Mesenchymal stem cell (in vitro differentiated cells and primary cell): ENCODE measurements around the gene CAPG. TPM values are rescaled to one million over a fixed set of nuclear protein-coding genes. Genes with fewer than 3 reads are reported as not detected.

Source experiments
- DNase-seq: peaks from one replicate; pipeline ENCODE4 v3.0.0-alpha.2; 2013
- H2AFZ ChIP-seq: one replicate; pipeline ENCODE4 v1.6.1; 2013; ENCODE audit warnings: low read depth, mild to moderate bottlenecking, control low read depth, inconsistent platforms, low read length, moderate library complexity
- H2AK5ac ChIP-seq: 2 replicates; pipeline ENCODE4 v1.6.1; 2013; ENCODE audit warnings: low read length, moderate library complexity, mild to moderate bottlenecking, inconsistent platforms; ENCODE audit not compliant: severe bottlenecking
- H2BK120ac ChIP-seq: one replicate; pipeline ENCODE4 v1.6.1; 2013; ENCODE audit warnings: low read depth, mild to moderate bottlenecking, inconsistent platforms, low read length, moderate library complexity
- H2BK12ac ChIP-seq, 2 experiments: one replicate each; pipeline ENCODE4 v1.6.1; 2013; ENCODE audit warnings: inconsistent platforms in 2 of 2, low read length in 2 of 2, mild to moderate bottlenecking in 2 of 2, moderate library complexity in 2 of 2, control low read depth in 1 of 2
- H2BK15ac ChIP-seq: one replicate; pipeline ENCODE4 v1.6.1; 2013; ENCODE audit warnings: mild to moderate bottlenecking, low read depth, inconsistent platforms; ENCODE audit not compliant: poor library complexity, severe bottlenecking
- H2BK5ac ChIP-seq: 2 replicates; pipeline ENCODE4 v1.6.1; 2013; ENCODE audit warnings: low read depth, mild to moderate bottlenecking, low read length, control low read depth, inconsistent platforms; ENCODE audit not compliant: poor library complexity, severe bottlenecking
- H3K14ac ChIP-seq, 2 experiments: one replicate each; pipeline ENCODE4 v1.6.1; 2013; ENCODE audit warnings: inconsistent platforms in 2 of 2, low read length in 2 of 2, control low read depth in 1 of 2, mild to moderate bottlenecking in 1 of 2, moderate library complexity in 1 of 2
- H3K18ac ChIP-seq, 2 experiments: one replicate each; pipeline ENCODE4 v1.6.1; 2013; ENCODE audit warnings: inconsistent platforms in 2 of 2, low read length in 2 of 2, control low read depth in 1 of 2, low read depth in 1 of 2, mild to moderate bottlenecking in 1 of 2
- H3K23ac ChIP-seq, 2 experiments: one replicate each; pipeline ENCODE4 v1.6.1; 2013; ENCODE audit warnings: inconsistent platforms in 2 of 2, low read length in 2 of 2, mild to moderate bottlenecking in 2 of 2, moderate library complexity in 2 of 2, control low read depth in 1 of 2
- H3K27ac ChIP-seq: 2 replicates; pipeline ENCODE4 v1.5.1; 2013; ENCODE audit warnings: mild to moderate bottlenecking, moderate library complexity, low read length, control low read depth, inconsistent platforms; ENCODE audit not compliant: poor library complexity, severe bottlenecking
- H3K27me3 ChIP-seq, 2 experiments: 2 replicates each; pipeline versions ENCODE4 v1.6.1 to v1.7.0; 2013; ENCODE audit warnings: low read length in 2 of 2, mild to moderate bottlenecking in 2 of 2, moderate library complexity in 2 of 2, control low read depth in 1 of 2, inconsistent platforms in 1 of 2; ENCODE audit not compliant: control insufficient read depth in 1 of 2, insufficient read depth in 1 of 2
- H3K36me3 ChIP-seq, 2 experiments: 2 replicates each; pipeline versions ENCODE4 v1.6.1 to v1.7.0; 2013; ENCODE audit warnings: low read length in 2 of 2, control low read depth in 1 of 2, inconsistent platforms in 1 of 2, low read depth in 1 of 2, mild to moderate bottlenecking in 1 of 2; ENCODE audit not compliant: insufficient read depth in 2 of 2, control insufficient read depth in 1 of 2
- H3K4ac ChIP-seq, 2 experiments: one replicate each; pipeline ENCODE4 v1.6.1; 2013; ENCODE audit warnings: inconsistent platforms in 2 of 2, low read length in 2 of 2, mild to moderate bottlenecking in 2 of 2, moderate library complexity in 2 of 2, control low read depth in 1 of 2, low read depth in 1 of 2
- H3K4me1 ChIP-seq: 2 replicates; pipeline ENCODE4 v1.6.1; 2013; ENCODE audit warnings: low read depth, low read length, control low read depth; ENCODE audit not compliant: control insufficient read depth, insufficient read depth
- H3K4me2 ChIP-seq: 2 replicates; pipeline ENCODE4 v1.6.1; 2013; ENCODE audit warnings: low read length, mild to moderate bottlenecking, inconsistent platforms; ENCODE audit not compliant: poor library complexity, severe bottlenecking
- H3K4me3 ChIP-seq, 2 experiments: 2 replicates each; pipeline versions ENCODE4 v1.5.1 to v1.7.0; 2013; ENCODE audit warnings: low read length in 2 of 2, mild to moderate bottlenecking in 2 of 2, control low read depth in 1 of 2, low read depth in 1 of 2; ENCODE audit not compliant: insufficient read depth in 1 of 2
- H3K79me1 ChIP-seq: replicated peaks from 2 replicates; pipeline ENCODE4 v1.6.1; 2013; ENCODE audit warnings: mild to moderate bottlenecking, control low read depth, low read length, inconsistent platforms; ENCODE audit not compliant: poor library complexity, severe bottlenecking
- H3K9ac ChIP-seq: 2 replicates; pipeline ENCODE4 v1.7.0; 2013; ENCODE audit warnings: mild to moderate bottlenecking, low read length, moderate library complexity
- H3K9me3 ChIP-seq: 2 replicates; pipeline ENCODE4 v1.7.0; 2013; ENCODE audit warnings: mild to moderate bottlenecking, low read length; ENCODE audit not compliant: control insufficient read depth
- H4K8ac ChIP-seq: one replicate; pipeline ENCODE4 v1.6.1; 2013; ENCODE audit warnings: inconsistent platforms, mild to moderate bottlenecking, low read length, moderate library complexity
- H4K91ac ChIP-seq: one replicate; pipeline ENCODE4 v1.6.1; 2013; ENCODE audit warnings: mild to moderate bottlenecking, low read length, inconsistent platforms
- WGBS: methylation state at CpG from one replicate; pipeline ENCODE4 v1.1.7; 2013; ENCODE audit warnings: mixed read lengths; 5-methylcytosine and 5-hydroxymethylcytosine counted together
- polyA plus RNA-seq, 2 experiments: library from polyadenylated mRNA; stranded (reverse); fragments of 200-250 nt; gene quantifications; one replicate each; pipeline ENCODE4 v1.2.3, GENCODE V29; 2013

Gene CAPG, protein sequence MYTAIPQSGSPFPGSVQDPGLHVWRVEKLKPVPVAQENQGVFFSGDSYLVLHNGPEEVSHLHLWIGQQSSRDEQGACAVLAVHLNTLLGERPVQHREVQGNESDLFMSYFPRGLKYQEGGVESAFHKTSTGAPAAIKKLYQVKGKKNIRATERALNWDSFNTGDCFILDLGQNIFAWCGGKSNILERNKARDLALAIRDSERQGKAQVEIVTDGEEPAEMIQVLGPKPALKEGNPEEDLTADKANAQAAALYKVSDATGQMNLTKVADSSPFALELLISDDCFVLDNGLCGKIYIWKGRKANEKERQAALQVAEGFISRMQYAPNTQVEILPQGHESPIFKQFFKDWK
- 109 TPM for polyA plus RNA-seq (2013, experiment 1 of 2)
- polyA plus RNA-seq (2013, experiment 2 of 2): 105 TPM

DNA sequence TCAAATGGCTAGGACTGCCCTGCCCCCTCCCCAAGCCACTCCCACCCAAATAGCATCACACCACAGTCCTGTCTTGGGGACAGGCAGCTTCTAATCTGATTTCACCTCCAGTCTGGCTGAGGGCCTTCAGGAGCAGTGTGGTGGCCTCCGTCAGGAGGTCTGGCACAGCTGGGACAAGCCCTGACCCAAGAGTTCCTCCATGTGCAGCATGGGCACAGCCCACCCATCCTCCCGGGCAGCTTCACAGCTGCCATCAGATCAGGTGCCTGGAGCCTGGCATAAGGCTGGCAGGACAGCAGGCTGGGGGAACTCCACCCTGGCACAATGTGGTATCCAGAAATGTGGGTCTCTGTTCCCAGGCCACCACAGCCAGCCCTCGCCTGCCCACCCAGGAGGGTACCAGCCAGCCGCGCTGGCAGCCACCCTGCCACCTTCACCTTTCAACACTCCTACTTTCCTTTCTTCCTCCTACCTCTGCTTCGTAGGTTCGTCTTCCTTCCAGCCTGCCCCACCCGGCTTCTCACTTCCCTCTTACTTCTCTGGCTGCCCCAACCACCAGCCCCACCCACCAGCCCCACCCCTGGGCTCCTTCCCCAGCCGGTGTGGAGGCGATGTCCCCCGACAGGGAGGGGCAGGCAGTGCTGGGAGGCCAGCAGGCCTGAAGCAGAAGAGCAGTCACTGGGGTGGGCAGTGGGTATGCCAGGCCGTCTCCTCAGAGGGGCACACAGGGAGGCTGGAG is at the start of gene CAPG:
Gene CAPG (minus strand): TSS at position 522 of the 739 bp plus-strand sequence. CDS start 8,221 bp downstream, outside the sequence.
- Histone ChIP-seq H3K9me3 (no peaks in the 10 kb centered on the region), H2AK5ac (no peak within 1 kb of the TSS), H2BK120ac (no peak within 1 kb of the TSS), H2BK15ac (no peak within 1 kb of the TSS), H3K9ac (peak within 1 kb of the TSS; percentile 49), H3K18ac (peak within 1 kb of the TSS in 1 of 2 experiments; percentile 75), H3K36me3 (peaks cover 0 to 3% of the 10 kb centered on the region in 2 experiments), H2BK5ac (no peak within 1 kb of the TSS), H2BK12ac (peak within 1 kb of the TSS in 1 of 2 experiments; percentile 55), H4K91ac (peak within 1 kb of the TSS; percentile 63), H3K23ac (no peak within 1 kb of the TSS), H3K4me2 (no peak within 1 kb of the TSS), H3K14ac (peak within 1 kb of the TSS in 1 of 2 experiments; percentile 78), H2AFZ (no peak within 1 kb of the TSS), H3K4me1 (peaks cover 33% of the 10 kb centered on the region), H4K8ac (peak within 1 kb of the TSS; percentile 39), H3K79me1 (peaks cover 16% of the 10 kb centered on the region), H3K27me3 (no peaks in the 10 kb centered on the region), H3K4me3 (peak within 1 kb of the TSS in 1 of 2 experiments; percentile 56), H3K27ac (no peak within 1 kb of the TSS), H3K4ac (peak within 1 kb of the TSS in 1 of 2 experiments; percentile 57)
- no peak for DNase-seq
- WGBS: 66% methylated on average over 12 of the region's 12 CpGs

DNA sequence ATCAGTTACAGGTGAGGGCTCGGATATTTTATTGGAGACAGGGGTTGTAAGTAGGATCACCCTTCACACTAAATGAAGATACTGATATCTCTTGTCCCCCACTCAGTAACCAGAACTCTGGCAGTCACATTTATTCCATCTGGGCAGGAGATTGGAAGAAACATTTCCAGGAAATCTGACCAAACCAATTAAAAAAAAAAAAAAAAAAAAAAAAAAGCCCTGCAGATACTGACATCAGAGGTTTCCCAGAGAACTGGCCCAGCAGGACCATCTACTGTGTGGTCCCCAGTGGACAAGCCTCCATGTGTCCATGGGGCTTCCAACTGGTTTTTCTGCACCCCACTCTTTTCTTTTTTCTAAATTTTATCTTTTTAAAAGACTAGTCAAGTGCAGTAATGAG is 49.6 kb upstream of the CAPG start:
- no peak overlapping the region for H3K4me2 ChIP-seq
- H2BK15ac ChIP-seq: no peak overlapping the region
- WGBS: no CpG with 5 or more reads among the region's 1 CpG

DNA sequence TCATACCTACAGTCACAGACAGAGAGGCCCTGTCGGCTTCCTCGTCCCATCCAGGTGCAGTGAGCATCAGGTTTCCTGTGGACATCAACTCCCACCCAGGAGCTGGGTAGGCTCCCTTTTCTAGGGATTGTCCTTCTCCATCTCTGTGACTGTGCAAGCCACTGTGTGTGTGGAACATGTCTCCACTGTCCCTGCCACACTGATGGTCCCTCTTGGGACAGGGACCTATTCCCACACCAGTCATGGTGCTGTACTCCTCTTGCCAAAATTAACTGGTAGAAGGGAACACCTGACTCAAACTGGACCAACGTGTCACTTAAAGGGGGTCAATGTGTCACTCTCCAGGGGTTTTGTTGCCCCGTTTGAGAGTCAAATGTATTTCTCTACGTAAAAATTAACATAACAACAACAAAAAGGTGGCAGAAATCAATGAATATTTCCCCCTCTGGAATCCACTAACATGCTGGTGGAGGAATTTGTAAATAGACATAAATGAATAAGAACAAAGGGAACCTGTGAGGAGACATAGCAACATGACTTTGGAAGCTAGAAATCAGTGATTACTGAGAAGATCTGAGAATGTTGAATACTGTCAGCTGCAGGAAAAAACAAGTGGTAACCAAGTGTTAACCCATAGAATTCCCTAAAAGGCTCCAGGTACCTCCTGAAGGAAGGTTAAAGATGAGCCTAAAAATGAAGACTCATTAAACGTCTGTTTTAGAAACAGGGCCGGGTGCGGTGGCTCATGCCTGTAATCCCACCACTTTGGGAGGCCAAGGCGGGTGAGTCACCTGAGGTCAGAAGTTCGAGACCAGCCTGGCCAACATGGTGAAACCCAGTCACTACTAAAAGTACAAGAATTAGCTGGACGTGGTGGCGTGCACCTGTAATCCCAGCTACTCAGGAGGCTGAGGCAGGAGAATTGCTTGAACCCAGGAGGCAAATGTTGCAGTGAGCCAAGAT is 48.7 kb upstream of the CAPG start:
- no peak overlapping the region for H2BK120ac ChIP-seq
- no peak overlapping the region for H4K8ac ChIP-seq
- 63% methylated on average over 10 of the region's 12 CpGs for WGBS
- no peak overlapping the region for H3K14ac ChIP-seq
- no peaks in the 10 kb centered on the region for H3K4me1 ChIP-seq
- DNase-seq: no peak
- no peak overlapping the region for H3K4me3 ChIP-seq
- H2BK5ac ChIP-seq: no peak overlapping the region
- H3K4ac ChIP-seq: no peak overlapping the region
- H3K27ac ChIP-seq: no peak overlapping the region
- H4K91ac ChIP-seq: no peak overlapping the region
- H3K23ac ChIP-seq: no peak overlapping the region
- no peak overlapping the region for H2AFZ ChIP-seq
- H3K36me3 ChIP-seq: no peaks in the 10 kb centered on the region
- no peaks in the 10 kb centered on the region for H3K27me3 ChIP-seq
- H3K79me1 ChIP-seq: no peaks in the 10 kb centered on the region
- H3K18ac ChIP-seq: no peak overlapping the region
- no peak overlapping the region for H3K4me2 ChIP-seq
- no peaks in the 10 kb centered on the region for H3K9me3 ChIP-seq
- no peak overlapping the region for H2AK5ac ChIP-seq
- H2BK15ac ChIP-seq: peak overlapping the region; percentile 12
- no peak overlapping the region for H2BK12ac ChIP-seq
- no peak overlapping the region for H3K9ac ChIP-seq

More for the DNA sequence above, 49.6 kb upstream of the CAPG start:
- Histone ChIP-seq H3K4me3 (no peak overlapping the region), H3K18ac (no peak overlapping the region), H3K23ac (no peak overlapping the region), H3K4ac (no peak overlapping the region), H4K8ac (no peak overlapping the region), H2BK12ac (no peak overlapping the region), H3K79me1 (no peaks in the 10 kb centered on the region), H3K27ac (no peak overlapping the region), H3K36me3 (no peaks in the 10 kb centered on the region), H3K27me3 (no peaks in the 10 kb centered on the region), H2BK120ac (no peak overlapping the region), H3K14ac (no peak overlapping the region), H2AK5ac (no peak overlapping the region), H3K4me1 (no peaks in the 10 kb centered on the region), H3K9me3 (no peaks in the 10 kb centered on the region), H3K9ac (no peak overlapping the region), H2BK5ac (no peak overlapping the region), H2AFZ (no peak overlapping the region), H4K91ac (no peak overlapping the region)
- DNase-seq: no peak
